Esophagus (tissue), 2 donors: ENCODE measurements around the gene YPEL3. TPM values are rescaled to one million over a fixed set of nuclear protein-coding genes. Genes with fewer than 3 reads are reported as not detected.
A peak's percentile ranks its signal among the peaks of the same experiment; 100 is the strongest.

Experiments used
- H3K27ac ChIP-seq, 2 donors: one replicate each; pipeline ENCODE4 v1.5.1; 2013; ENCODE audit warnings: low read depth in 2 of 2, mild to moderate bottlenecking in 2 of 2, inconsistent platforms in 1 of 2, low read length in 1 of 2, moderate library complexity in 1 of 2
- H3K27me3 ChIP-seq, 2 donors: one replicate each; pipeline ENCODE4 v1.6.1; 2013; ENCODE audit warnings: low read length in 2 of 2, control low read depth in 1 of 2, mild to moderate bottlenecking in 1 of 2; ENCODE audit not compliant: insufficient read depth in 2 of 2, control insufficient read depth in 1 of 2
- H3K36me3 ChIP-seq, 2 donors: one replicate each; pipeline ENCODE4 v1.6.1; 2013; ENCODE audit warnings: low read length in 1 of 2; ENCODE audit not compliant: control insufficient read depth in 2 of 2, insufficient read depth in 2 of 2
- H3K4me1 ChIP-seq, 2 donors: one replicate each; pipeline ENCODE4 v1.6.1; 2013; ENCODE audit warnings: low read length in 1 of 2; ENCODE audit not compliant: control insufficient read depth in 2 of 2, insufficient read depth in 2 of 2
- H3K4me3 ChIP-seq, 2 donors: one replicate each; pipeline ENCODE4 v1.5.1; 2013; ENCODE audit warnings: low read length in 2 of 2, mild to moderate bottlenecking in 2 of 2, low read depth in 1 of 2, moderate library complexity in 1 of 2
- H3K9me3 ChIP-seq, 2 donors: one replicate each; pipeline ENCODE4 v1.6.1; 2013; ENCODE audit warnings: mild to moderate bottlenecking in 2 of 2, low read depth in 1 of 2, low read length in 1 of 2, moderate library complexity in 1 of 2; ENCODE audit not compliant: control insufficient read depth in 2 of 2, insufficient read depth in 1 of 2
- WGBS, 2 donors: extraction: QIAGEN DNeasy Blood & Tissue Kit; methylation state at CpG; one replicate each; pipeline ENCODE4 v1.1.7; 2013; 5-methylcytosine and 5-hydroxymethylcytosine counted together
- polyA plus RNA-seq, 2 donors: library from polyadenylated mRNA; stranded (reverse); fragments of 200-250 nt; gene quantifications; one replicate each; pipeline ENCODE4 v1.2.3, GENCODE V29; 2013
- donor health status: healthy with polysubstance abuse.
- donor health status: Bipolar disorder and iron deficiency.

YPEL3 gene
- polyA plus RNA-seq, 2 donors: 73.6 to 183 TPM

DNA sequence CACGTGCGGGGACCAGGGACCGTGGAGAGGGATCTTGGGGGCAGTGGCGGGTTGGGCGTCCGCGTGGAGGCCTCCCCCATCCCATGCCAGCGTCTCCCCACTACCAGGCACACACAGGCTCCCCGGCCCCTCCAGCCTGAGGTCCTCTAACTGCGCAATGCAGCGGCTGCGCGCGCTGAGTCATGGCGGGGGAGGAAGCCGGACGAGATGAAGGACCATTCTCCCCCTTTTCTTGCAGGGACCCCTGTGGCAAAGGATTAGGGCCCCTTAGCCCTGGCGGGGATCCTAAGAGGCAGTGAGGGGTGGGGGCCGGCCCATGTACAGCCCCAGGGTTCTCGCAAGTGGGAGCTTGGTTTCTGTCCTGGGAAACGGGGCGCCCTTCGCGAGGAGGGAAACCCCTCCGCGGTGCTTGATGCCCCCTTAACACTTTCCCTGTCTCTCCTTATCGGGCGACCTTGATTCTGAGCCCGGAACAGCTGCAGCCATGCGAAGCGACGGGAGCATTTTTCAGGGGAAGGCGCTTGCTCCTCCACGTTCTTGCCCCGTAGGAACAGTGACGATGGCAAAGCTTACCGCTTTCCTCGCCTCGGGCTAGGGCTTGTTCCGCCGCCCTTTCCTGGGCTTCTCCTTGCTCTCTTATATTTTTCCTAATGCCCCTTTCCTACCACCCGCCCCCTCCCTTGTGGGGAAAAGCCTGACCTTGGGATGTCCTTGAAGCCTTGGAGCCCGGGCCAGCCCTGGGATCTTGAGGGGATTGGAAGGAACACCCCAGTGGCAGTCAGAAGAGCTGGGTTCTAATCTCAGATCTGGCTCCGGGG lies 29.9 kb downstream of the YPEL3 start:
- Histone ChIP-seq H3K27ac (peak overlapping the region; percentile 97 to 98), H3K4me1 (peaks cover 7 to 27% of the 10 kb centered on the region in 2 donors), H3K9me3 (no peaks in the 10 kb centered on the region), H3K4me3 (peak overlapping the region; percentile 92 to 100), H3K36me3 (peaks cover 26 to 43% of the 10 kb centered on the region in 2 donors), H3K27me3 (no peaks in the 10 kb centered on the region)
- 1% methylated on average over 40 to 44 of the region's 44 CpGs for WGBS, 2 donors

DNA sequence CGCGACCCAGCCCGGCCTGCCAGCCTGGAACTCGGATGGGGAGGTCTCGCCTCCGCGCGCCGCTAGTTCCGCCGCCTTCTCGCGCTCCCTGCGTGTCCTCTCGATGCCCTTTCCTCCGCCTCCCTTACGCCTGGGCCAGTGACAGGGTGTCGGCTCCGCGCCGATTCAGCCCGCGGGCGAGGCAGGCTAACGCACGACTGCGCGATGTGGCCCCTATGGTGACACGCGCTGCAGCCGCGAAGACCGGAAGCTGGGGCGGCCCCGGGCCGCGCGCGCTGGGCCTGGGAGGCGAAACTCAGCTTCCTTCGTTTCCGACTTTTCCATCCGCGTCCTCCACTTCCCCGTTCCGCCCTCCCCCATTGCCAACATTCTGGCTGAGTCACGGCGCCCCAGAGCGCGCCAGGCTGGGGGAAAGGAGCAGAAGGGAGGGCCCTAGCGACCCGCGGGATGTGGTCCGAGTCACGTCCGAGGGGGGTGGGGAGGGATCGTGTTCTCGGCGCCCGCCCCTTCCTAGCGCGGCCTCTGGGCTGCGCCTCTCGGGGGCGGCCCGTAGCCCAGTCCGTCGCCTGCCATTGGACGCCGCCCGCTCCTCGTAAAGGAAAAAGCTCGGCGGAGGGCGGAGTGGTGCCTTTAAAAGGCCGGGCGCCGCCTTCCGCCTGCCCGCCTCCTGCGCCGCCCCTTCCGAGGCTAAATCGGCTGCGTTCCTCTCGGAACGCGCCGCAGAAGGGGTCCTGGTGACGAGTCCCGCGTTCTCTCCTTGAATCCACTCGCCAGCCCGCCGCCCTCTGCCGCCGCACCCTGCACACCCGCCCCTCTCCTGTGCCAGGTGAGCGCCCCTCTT lies 30.7 kb downstream of the YPEL3 start, which contains the start of gene ALDOA:
Gene ALDOA (plus strand): TSS at position 659 of the 841 bp plus-strand sequence. CDS start 1,138 bp downstream, outside the sequence.
- peaks cover 7 to 30% of the 10 kb centered on the region in 2 donors for H3K4me1 ChIP-seq
- peak within 1 kb of the TSS; percentile 92 to 100 for H3K4me3 ChIP-seq
- peaks cover 26 to 36% of the 10 kb centered on the region in 2 donors for H3K36me3 ChIP-seq
- no peaks in the 10 kb centered on the region for H3K9me3 ChIP-seq
- peak within 1 kb of the TSS; percentile 97 to 98 for H3K27ac ChIP-seq
- WGBS, 2 donors: 0 to 1% methylated on average over 83 to 99 of the region's 99 CpGs
- H3K27me3 ChIP-seq: no peaks in the 10 kb centered on the region

DNA sequence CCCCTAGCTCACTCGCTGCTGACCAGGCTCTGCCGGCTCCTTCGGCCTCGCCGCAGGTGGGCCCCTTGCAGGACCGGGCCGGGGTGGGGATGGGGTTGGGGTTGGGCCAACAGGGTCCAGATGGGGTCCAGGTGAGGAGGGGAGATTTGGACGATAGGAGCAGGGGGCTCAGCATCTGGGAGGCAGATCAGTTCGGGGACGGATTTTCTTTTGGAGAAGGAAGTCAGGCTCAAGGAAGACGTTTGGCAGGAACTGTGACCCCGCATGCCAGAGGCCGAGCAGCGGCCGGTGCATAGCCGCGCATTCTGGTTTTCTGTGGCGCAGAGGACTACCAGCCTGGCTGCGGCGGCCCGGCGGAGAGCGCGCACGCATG lies 31.3 kb downstream of the YPEL3 start:
- H3K4me3 ChIP-seq: peak overlapping the region; percentile 53 to 64
- H3K4me1 ChIP-seq: peaks cover 7 to 27% of the 10 kb centered on the region in 2 donors
- peaks cover 19 to 30% of the 10 kb centered on the region in 2 donors for H3K36me3 ChIP-seq
- H3K27me3 ChIP-seq: no peaks in the 10 kb centered on the region
- no peaks in the 10 kb centered on the region for H3K9me3 ChIP-seq
- H3K27ac ChIP-seq: peak overlapping the region; percentile 97 to 98
- WGBS, 2 donors: 0 to 1% methylated on average over 22 to 25 of the region's 25 CpGs

DNA sequence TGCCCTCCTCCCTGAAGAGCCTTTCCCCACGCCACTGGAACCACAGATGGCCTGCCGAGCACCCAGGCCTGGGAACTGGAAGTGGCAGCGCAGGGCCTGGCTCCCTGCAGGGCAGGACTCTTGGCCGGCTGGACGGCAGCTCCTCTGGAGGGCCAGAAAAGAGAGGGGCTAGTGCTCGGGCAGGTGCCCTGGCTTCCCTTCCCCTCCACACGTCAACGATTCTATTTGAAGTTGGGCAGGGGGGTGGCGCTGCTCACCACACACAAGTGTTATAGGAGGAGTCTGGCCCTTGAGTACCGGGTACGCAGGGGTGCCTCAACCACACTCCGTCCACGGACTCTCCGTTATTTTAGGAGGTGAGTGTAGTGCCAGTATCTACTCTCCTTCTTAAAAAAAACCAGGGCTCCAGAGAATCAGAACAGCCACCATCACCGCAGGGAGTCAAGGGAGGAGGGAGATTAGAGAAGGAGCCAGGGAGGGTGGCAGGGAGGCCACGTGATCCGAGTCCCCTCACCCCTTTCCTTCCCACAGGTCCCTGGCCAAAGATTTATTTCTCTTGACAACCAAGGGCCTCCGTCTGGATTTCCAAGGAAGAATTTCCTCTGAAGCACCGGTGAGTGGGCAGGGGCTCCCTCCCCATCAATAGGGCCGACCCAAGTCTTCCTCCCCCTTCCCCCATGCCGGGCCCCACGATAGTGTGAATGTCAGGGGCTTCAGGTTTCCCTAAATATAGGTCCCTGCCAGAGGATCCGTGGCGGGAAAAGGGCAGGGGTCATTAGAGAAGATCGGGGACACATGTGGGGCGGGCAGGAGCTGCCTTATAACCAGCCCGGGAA lies 31.9 kb downstream of the YPEL3 start:
- Histone ChIP-seq H3K36me3 (peaks cover 15 to 24% of the 10 kb centered on the region in 2 donors), H3K27ac (peak overlapping the region; percentile 97 to 98), H3K4me1 (peaks cover 7 to 22% of the 10 kb centered on the region in 2 donors), H3K9me3 (no peaks in the 10 kb centered on the region), H3K4me3 (peak overlapping the region; percentile 53 to 64), H3K27me3 (no peaks in the 10 kb centered on the region)
- WGBS, 2 donors: 5 to 6% methylated on average over 27 of the region's 27 CpGs

DNA sequence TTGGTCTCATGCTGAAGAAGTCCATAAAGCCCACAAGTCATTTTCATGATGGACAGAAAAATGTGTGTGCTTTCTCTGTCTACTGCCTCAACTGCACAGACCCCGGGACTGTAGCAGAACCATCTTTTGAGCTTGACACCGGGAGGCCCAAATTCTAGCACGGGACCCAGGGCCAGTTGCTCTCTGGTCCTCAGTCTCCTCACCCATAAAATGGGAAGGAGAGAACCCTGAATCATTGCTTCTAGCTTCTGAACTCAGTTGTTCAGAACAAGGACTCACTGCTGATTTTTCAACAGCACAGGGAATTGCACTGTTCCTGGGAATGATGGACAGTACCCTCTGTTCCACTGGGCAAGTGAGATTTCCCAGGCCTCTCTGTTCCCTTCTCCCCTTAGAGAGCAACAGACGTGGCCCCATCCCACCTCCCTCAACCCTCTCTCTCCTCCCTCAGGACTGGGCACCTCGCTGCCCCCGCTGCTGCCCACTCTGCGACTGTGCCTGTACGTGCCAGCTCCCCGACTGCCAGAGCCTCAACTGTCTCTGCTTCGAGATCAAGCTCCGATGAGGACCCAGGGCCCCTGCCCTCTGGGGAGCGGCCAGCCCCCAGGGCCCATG lies 32.6 kb downstream of the YPEL3 start:
- peaks cover 9 to 17% of the 10 kb centered on the region in 2 donors for H3K36me3 ChIP-seq
- H3K4me1 ChIP-seq: peaks cover 7 to 19% of the 10 kb centered on the region in 2 donors
- H3K4me3 ChIP-seq: peak overlapping the region in 1 of 2 donors; percentile 53
- 55 to 64% methylated on average over 12 of the region's 12 CpGs for WGBS, 2 donors
- no peaks in the 10 kb centered on the region for H3K27me3 ChIP-seq
- H3K9me3 ChIP-seq: no peaks in the 10 kb centered on the region
- H3K27ac ChIP-seq: peak overlapping the region; percentile 97 to 98

DNA sequence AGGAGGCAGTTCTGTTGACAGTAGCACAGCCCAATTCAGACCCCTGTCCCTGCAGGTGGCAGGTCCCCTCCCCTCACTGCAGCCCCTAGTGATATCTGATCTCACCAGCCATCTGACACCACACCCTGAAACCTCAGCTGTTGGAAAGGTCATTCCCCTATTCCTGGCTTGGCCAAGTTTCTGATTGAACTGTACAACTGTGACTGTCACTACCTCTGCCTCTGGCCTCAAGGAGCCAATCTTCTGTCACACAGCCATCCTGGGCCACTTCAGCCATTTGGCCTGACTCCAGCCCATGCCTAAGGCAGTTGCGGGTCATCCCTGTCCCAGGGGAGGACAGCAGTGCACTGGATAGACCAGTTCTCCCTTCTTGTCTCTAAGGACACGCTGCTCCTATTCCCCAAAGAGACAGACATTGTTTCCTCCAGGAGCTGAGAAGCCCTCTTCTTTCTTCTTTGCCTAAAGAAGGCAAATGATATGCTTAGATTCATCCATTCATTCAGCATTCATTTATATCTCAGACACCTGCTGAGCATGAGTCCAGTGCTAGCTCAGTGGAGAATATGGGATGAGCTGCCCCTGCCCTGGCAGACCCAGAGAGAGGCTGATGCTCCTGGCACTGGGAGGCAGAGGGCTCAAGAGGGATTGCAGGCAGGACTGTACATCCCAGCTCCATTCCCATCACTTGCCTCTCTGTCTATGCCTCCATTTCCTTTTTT lies 35.0 kb downstream of the YPEL3 start:
- H3K27me3 ChIP-seq: no peaks in the 10 kb centered on the region
- H3K4me3 ChIP-seq: no peak overlapping the region
- H3K4me1 ChIP-seq: peaks cover 6 to 12% of the 10 kb centered on the region in 2 donors
- no peaks in the 10 kb centered on the region for H3K9me3 ChIP-seq
- H3K36me3 ChIP-seq: peaks cover 0 to 3% of the 10 kb centered on the region in 2 donors
- peak overlapping the region in 1 of 2 donors; percentile 22 for H3K27ac ChIP-seq
- WGBS, 2 donors: 57 to 67% methylated on average over 2 of the region's 2 CpGs

DNA sequence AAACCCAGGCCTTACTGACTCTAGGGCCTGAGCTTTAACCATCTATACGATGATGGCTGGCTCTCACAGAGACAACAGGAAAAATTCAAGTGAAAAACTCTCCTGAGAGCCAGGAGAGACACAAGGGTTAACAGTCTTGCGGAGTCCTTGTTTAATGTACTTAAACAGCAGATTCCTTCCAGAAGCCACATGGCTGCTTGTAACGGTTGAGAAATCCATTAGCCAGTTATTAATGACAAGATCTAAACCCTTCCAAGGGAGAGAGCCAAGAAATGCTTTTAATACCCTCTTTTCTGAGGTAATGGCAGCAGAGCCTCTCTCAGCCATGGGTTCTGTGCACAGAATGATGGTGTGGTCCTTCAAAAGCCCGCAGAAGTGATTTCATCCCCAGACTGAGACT lies 35.7 kb downstream of the YPEL3 start:
- Histone ChIP-seq H3K9me3 (no peaks in the 10 kb centered on the region), H3K27me3 (no peaks in the 10 kb centered on the region), H3K4me1 (peaks cover 6 to 12% of the 10 kb centered on the region in 2 donors), H3K27ac (no peak overlapping the region), H3K36me3 (no peaks in the 10 kb centered on the region), H3K4me3 (no peak overlapping the region)
- 68 to 71% methylated on average over 4 of the region's 4 CpGs for WGBS, 2 donors

DNA sequence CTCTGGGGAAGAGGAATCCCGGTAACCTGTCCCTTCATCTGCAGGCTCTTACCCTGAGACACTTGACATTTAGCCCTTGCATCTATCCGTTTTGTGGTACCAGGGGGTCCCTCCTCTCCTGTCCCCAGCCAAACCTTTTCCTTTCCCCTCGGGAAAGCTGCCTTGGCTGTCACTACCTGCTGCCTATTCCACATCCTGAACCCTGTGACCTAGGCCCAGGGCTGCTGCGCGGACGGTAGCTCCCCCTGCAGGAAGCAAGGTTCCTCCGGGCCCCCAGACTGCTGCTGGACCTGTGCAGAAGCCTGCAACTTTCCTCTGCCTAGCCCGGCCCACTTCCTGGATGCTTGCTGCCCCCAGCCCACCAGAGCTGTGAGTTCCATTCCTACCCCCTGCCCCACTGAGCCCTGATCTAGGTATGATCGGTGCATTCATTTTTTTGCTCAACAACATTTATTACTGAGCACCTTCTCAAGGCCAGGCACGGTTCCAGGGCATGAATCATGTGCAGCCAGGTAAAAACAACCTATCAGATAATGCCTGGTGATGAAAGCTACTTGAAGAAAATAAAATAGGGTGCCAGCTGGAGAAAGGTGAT lies 41.0 kb downstream of the YPEL3 start:
- H3K36me3 ChIP-seq: no peaks in the 10 kb centered on the region
- no peaks in the 10 kb centered on the region for H3K27me3 ChIP-seq
- peak overlapping the region in 1 of 2 donors; percentile 62 for H3K27ac ChIP-seq
- H3K4me1 ChIP-seq: peaks cover 10 to 11% of the 10 kb centered on the region in 2 donors
- no peaks in the 10 kb centered on the region for H3K9me3 ChIP-seq
- no peak overlapping the region for H3K4me3 ChIP-seq
- 22 to 25% methylated on average over 10 of the region's 10 CpGs for WGBS, 2 donors
